AG10803 (cell line): ENCODE measurements around the gene WDR26.
"Not testable (repeated sequence)": the region's sequence is repeated elsewhere in the genome, so short reads cannot be mapped to it uniquely, and the experiment has no call there.

Experiments
- DNase-seq: peaks from one replicate; pipeline ENCODE4 v3.0.0; 2010; ENCODE audit warnings: low read depth
- H3K4me3 ChIP-seq: 2 replicates; pipeline ENCODE4 v1.5.1; 2011; ENCODE audit warnings: mild to moderate bottlenecking, low read length, control low read depth
- TF ChIP-seq, protein P1 (sequence below): conservative IDR thresholded peaks from 2 replicates; pipeline ENCODE4 v1.5.1; 2011; ENCODE audit warnings: mild to moderate bottlenecking, low read length, control low read depth, inconsistent platforms

Gene WDR26

GRCh38 chr1:224429616-224430326 is 4.8 kb downstream of the WDR26 start:
- DNase-seq, result no peak
- TF ChIP-seq, protein P1, sequence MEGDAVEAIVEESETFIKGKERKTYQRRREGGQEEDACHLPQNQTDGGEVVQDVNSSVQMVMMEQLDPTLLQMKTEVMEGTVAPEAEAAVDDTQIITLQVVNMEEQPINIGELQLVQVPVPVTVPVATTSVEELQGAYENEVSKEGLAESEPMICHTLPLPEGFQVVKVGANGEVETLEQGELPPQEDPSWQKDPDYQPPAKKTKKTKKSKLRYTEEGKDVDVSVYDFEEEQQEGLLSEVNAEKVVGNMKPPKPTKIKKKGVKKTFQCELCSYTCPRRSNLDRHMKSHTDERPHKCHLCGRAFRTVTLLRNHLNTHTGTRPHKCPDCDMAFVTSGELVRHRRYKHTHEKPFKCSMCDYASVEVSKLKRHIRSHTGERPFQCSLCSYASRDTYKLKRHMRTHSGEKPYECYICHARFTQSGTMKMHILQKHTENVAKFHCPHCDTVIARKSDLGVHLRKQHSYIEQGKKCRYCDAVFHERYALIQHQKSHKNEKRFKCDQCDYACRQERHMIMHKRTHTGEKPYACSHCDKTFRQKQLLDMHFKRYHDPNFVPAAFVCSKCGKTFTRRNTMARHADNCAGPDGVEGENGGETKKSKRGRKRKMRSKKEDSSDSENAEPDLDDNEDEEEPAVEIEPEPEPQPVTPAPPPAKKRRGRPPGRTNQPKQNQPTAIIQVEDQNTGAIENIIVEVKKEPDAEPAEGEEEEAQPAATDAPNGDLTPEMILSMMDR, result no peak
- no peak overlapping the region; the same call in 1 of the 2 replicates for H3K4me3 ChIP-seq

DNA sequence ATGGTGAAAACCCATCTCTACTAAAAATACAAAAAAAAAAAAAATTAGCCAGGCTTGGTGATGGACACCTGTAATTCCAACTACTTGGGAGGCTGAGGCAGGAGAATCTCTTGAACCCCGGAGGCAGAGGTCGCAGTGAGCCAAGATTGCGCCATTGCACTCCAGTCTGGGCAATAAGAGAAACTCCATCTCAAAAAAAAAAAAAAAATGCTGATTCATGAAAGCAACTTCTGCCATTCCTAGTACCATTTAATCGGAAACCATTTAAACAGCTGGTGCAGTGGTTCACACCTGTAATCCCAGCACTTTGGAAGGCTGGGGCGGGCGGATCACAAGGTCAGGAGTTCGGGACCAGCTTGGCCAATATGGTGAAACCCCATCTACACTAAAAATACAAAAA is 5.9 kb downstream of the WDR26 start:
- H3K4me3 ChIP-seq, DNase-seq: not testable (repeated sequence)

DNA sequence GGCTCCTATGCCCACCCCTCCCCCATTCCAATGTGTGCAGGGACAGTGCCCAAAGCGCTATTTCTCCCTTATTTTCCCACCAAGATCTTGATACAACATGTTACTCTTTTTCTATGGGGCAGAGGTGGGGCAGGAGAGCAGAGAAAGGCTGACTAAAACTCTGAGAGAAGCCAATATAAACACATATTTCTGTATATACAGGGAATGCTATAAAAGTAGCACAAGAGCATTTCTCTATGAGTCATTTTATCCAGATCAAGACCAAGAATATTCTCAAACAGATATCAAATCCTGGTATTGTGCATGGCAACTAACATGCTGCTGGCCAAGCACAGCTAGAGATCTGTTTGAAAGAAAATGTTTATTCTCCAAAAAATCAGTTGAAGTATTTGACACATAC is 7.3 kb downstream of the WDR26 start:
- TF ChIP-seq, protein P1, result no peak
- DNase-seq, result peak; percentile 66
- H3K4me3 ChIP-seq, result no peak overlapping the region

DNA sequence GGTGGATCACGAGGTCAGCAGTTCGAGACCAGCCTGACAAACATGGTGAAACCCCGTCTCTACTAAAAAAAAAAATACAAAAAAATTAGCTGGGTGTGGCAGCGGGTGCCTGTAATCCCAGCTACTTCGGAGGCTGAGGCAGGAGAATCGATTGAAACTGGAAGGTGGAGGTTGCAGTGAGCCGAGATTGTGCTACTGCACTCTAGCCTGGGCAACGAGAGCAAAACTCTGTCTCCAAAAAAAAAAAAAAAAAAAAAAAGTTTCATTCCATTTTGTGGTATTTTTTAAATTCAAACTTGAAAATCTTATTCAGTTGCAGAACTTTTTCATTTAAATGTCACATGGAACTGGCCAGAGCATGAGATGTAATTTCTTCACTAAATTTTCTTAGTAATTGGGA is 7.7 kb downstream of the WDR26 start:
- not testable (repeated sequence) for DNase-seq, H3K4me3 ChIP-seq

DNA sequence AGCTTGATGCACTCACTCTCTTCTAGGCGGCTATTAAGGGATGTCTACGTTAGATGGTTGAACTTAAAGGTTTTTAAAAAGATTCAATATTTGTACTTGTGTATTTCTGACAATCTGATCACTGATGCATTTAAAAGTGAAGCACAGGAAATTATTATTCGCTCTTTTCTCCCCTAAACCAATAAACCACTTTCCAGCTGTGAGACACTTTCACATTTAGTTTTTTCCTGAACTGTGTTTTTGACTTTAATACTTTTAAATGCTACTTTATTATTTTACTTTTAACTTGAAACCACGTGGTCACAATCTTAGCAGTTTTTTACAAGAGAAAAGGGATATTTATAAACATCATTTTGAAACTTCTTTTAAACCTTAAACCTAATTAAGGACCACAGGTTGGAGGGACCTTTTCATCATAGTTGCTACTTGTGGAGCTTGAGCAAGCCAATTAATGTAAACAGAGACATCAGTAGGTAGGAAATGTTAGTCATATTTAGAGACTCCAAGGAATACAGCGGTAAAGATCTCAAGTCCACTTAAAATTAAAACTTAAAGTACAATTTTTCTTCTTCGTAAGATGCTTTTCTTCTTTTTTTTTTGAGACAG is 9.2 kb downstream of the WDR26 start:
- DNase-seq, result no peak
- TF ChIP-seq, protein P1, result no peak
- H3K4me3 ChIP-seq, result no peak overlapping the region

DNA sequence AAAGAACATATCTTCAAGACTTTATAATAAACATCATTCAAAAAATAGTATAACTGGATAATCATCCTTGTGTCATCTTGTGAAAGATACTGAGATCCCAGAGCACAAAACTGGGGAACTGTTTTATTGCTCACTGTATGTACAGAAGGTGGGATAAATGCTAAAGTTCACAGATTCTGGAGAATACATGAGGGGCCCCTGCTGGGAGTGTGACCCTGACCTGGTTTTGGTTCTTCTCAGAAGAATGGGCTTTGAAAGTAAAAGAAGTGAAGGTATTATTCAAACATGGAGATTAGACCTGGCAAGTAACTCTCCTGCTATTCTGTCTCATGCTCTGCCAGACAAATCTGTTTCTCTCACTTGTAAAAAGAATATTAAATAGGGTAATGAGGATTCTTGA is 14.5 kb downstream of the WDR26 start:
- TF ChIP-seq, protein P1, result no peak
- H3K4me3 ChIP-seq, result no peak overlapping the region

DNA sequence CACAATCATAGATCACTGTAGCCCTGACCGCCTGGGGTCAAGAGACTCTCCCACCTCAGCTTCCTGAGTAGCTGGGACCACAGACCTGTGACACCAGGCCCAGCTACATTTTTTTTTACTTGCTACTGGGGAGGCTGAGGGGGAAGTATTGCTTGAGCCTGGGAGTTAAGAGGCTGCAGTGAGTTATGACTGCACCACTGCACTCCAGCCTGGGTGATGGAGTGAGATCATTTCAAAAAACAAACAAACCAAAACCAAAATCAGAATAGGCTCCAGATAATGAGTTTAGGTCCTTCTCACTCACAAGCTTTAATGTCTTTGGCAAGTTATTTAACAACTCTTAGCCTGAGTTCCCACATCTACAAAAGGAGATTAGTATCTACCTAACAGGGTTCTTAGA is 22.8 kb downstream of the WDR26 start:
- TF ChIP-seq, protein P1, result no peak
- DNase-seq, result peak; percentile 13
- no peak overlapping the region for H3K4me3 ChIP-seq

More for the DNA sequence above, 14.5 kb downstream of the WDR26 start:
- DNase-seq, result no peak

DNA sequence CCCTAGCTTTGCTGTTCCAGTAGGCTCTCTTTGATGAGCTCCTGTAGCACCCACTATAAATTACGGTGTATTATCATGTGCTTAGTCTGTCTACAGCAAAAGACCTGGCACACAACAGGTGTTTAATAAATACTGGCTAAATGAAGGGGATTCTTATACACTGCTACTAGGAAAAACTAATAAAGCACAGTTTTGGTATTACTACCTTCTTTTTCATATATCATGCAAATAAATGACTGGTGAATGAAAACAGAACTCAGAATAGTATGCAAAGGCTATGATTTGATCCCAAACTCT is 26.4 kb downstream of the WDR26 start:
- DNase-seq, result no peak
- TF ChIP-seq, protein P1, result no peak
- H3K4me3 ChIP-seq, result no peak overlapping the region
